Forelimb muscle (tissue), 1 donor: ENCODE measurements around the gene ZBTB12. TPM values are rescaled to one million over a fixed set of nuclear protein-coding genes. Genes with fewer than 3 reads are reported as not detected.
A peak's percentile ranks its signal among the peaks of the same experiment; 100 is the strongest.
"Not testable (repeated sequence)": the region's sequence is repeated elsewhere in the genome, so short reads cannot be mapped to it uniquely, and the experiment has no call there.

Source experiments
- DNase-seq: peaks from one replicate; pipeline ENCODE4 v3.0.0-alpha.2; 2013; ENCODE audit warnings: low read depth
- polyA plus RNA-seq: library from polyadenylated mRNA; unstranded; fragments of 120-200 nt; gene quantifications from one replicate; pipeline ENCODE4 v1.2.1, GENCODE V29; 2013; ENCODE audit not compliant: insufficient read length

Gene ZBTB12
- polyA plus RNA-seq, 1 donor: 9.5 TPM

DNA sequence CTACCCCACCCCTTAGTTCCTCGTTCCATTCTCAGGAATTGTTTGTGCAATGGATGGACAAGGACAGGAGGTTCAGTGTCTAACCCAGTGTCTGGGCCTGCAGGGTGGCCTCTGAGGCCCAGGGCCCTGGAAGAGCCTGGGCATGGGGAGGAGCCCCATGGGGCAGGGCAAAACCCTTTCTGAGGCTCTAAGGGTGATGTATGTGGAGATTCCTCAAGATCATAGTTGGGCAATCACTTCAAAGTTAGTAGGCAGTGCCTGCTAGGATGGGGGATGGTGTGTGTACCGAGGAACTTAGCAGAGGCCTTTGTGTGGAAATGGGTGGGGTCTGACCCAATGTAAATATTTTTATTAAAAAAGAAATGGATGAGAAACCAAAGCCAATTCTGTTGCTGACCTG lies 18.9 kb upstream of the ZBTB12 start:
- DNase-seq: no peak

DNA sequence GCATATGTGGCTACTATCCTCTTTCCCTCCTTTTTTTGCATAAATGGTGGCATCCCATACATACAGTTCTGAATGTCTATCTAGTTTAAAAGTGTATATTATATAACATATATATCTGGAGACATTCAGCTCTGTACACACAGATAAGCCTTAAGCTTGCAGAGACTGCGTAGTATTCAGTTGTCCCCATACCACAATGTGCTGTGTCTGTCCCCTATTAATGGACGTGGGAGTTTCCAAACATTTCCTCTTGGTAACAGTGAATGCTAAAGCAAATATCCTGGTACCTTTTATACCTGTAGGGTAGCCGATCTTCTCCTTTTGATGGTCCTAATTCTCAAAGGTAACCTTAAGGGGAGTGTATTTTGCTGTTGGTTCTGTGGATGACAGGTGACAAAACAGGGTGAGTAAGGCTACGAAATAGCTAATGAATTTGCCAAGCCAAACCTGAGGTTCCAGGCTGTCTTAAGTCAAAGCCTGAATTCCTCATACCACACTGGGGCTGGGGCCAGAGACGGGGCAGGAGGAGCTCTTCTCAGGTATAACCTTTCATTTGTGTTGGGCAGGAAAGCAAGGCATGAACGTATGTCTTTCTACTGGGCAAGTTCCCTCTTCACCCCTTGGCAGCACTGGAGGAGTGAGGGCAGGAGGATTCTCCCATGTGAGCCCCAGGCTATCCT lies 17.9 kb upstream of the ZBTB12 start:
- DNase-seq: no peak

DNA sequence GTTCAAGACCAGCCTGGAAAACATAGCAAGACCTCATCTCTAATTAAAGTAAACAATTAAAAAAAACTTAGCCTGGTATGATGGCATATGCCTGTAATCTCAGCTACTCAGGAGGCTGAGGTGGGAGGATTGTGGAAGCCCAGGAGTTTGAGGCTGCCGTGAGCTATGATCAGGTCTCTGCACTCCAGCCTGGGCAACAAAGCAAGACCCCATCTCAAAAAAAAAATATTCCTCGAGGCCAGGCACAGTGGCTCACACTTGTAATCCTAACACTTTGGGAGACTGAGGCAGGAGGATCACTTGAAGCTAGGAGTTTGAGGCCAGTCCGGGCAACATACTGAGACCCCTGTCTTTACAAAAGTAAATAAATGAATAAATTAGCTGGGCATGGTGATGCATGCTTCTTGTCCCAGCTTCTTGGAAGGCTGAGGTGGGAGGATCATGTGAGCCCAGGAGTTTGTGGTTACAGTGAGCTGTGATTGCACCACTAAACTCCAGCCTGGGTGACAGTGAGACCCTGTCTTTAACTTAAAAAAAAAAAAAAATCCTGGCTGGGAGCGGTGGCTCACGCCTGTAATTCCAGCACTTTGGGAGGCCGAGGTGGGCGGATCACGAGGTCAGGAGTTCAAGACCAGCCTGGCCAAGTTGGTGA lies 16.3 kb upstream of the ZBTB12 start:
- no peak for DNase-seq

DNA sequence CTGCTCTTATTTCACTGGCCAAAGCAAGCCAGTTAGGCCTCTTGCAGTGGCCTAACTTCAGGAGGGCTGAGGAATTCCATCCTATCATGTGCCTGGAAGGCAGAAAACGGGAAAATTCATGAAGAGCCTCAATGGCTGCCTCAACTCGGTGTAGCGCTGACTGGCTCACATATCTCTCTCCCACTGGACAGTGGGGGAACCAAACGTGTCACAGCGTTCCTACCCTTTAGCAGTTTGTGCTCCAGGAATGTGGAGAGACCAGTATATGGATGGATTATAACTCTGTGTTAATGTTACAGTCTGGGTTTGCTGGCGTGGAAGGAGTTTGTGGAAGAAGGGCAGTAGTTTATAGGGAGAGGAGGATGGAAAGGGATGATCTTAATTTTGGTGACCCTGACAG lies 13.9 kb upstream of the ZBTB12 start:
- no peak for DNase-seq

DNA sequence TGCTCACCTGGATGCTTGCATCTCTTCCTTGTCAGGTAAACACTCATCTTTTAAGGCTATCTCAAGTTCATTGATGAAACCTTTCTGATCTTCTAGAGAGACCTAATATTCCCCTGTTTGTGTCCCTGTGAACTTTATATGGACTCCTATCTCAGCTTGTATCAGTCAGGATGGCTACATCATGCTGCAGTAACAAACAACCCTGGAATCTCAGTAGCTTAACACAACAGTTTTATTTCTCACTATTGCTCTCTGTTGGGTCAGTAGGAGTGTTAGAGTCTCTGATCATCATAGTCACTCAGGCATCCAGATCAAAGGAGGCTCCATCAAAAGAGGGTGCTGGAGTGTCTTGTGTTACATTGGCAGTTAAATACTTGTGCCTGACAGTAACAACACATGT lies 13.5 kb upstream of the ZBTB12 start:
- DNase-seq: no peak

- DNase-seq: no peak
These were observed 10.1 kb upstream of the ZBTB12 start for GRCh38 chr6:31911826-31912585.

- DNase-seq: not testable (repeated sequence)
These were observed 7.4 kb upstream of the ZBTB12 start for GRCh38 chr6:31909298-31909697.

GRCh38 chr6:31908791-31909190 lies 6.9 kb upstream of the ZBTB12 start:
- DNase-seq: no peak

GRCh38 chr6:31908255-31908654 lies 6.4 kb upstream of the ZBTB12 start:
- DNase-seq: not testable (repeated sequence)

DNA sequence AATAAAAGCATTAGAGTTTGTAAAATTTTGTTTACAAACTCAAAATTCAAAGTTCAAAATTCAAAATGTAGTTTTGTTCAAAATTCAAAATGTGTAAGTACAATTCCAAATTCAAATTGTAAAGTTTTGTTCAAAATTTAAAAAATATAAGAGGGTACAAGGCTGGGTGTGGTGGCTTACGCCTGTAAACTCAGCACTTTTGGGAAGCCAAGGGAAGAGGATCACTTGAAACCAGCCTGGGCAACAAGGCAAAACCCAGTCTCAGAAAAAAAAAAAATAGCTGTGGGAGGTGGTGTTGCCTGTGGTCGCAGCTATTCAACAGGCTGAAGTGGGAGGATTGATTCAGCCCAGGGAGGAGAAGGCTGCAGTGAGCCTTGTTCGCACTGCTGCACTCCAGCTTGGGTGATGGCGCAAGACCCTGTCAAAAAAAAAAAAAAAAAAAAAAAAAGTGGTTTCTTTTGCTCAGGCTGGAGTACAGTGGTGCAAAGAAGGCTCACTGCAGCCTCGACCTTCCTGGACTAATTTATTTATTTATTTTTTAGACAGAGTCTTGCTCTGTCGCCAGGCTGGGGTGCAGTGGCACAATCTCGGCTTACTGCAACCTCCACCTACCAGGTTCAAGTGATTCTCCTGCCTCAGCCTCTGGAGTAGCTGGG lies 5.4 kb upstream of the ZBTB12 start:
- DNase-seq: no peak

- not testable (repeated sequence) for DNase-seq
These were observed 4.8 kb upstream of the ZBTB12 start for GRCh38 chr6:31906727-31907126.

DNA sequence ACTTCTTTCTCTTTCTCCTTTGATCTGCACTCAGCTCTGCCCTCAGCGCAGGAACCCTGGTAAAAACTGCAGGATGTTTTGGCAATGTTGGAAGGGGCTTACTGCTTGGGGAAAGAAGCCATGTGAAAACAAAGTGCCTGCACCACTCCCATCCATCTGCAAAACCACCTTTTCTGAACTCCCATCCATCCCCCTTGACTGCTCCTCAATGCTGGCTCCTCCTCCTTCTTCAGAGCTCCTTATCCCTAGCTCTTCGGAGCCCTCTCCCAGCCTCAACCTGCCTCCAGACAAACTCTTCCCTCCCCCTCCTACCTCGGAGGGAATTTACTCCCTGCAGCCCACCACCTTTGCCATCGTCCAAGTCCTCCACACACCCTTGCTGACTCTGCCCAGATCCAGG lies 4.2 kb upstream of the ZBTB12 start:
- no peak for DNase-seq

DNA sequence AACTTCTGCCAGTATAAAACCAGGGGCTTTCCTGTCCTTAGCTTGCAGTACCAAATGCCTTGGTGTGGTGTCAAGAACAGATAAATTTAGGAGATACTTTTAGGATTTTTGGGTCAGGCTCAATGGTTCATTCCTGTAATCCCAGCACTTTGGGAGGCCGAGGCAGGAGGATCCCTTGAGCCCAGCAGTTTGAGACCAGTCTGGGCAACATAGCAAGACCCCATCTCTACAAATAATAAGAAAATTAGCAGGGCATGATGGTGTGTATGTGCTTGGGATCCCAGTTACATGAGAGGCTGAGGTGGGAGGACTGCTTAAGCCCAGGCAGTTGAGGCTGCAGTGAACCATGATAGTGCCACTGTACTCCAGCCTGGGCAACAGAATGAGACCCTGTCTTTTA lies 3.2 kb upstream of the ZBTB12 start:
- no peak for DNase-seq

DNA sequence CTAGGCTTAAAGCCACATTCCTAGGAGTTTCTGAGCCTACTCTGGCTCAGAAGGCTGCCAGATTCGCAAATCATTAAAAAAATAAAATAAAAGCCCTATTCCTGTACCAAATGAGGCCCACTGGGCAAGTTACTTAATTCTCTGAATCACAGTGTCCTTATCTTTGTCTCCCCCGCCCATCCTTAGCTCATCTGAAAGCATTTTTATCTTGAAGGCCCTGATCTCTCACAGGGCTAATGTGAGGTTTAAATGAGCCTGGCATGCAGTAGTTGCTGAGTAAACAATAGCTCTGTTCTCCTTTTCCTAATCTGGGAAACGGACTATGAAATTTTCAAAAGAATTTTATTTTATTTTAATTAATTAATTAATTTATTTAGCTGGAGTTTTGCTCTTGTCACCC lies 2.1 kb upstream of the ZBTB12 start:
- no peak for DNase-seq

DNA sequence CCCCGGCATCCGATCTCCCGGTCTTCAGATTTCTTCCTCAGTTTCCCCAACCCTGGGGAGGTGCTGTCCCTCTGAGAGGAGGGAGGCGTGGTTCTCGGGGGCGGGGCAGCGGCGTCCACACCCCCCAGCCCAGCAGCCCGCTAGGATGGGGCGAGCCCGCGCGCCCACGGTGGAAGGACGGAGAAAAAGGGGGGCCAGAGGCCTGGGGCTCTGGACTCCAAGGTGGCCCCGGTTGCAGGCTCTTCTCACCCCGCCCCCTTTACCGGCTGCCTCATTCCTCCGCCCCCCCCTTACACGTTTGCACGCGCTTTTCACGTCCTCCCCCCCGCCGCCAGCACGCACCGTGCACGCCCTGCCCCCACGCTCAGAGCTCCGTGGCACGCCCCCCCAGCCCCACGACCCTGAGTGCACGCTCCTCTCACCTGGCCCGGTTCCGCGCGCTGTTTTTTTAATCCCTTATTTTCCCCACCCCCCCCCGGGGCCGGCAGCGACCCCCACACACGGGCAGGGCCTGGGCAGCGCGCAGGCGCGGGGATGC lies 402 bp downstream of the ZBTB12 start:
- no peak for DNase-seq

- DNase-seq: no peak
These were observed 920 bp downstream of the ZBTB12 start for GRCh38 chr6:31900917-31901414.

- DNase-seq: no peak
These were observed 1.8 kb downstream of the ZBTB12 start for GRCh38 chr6:31899882-31900722.

DNA sequence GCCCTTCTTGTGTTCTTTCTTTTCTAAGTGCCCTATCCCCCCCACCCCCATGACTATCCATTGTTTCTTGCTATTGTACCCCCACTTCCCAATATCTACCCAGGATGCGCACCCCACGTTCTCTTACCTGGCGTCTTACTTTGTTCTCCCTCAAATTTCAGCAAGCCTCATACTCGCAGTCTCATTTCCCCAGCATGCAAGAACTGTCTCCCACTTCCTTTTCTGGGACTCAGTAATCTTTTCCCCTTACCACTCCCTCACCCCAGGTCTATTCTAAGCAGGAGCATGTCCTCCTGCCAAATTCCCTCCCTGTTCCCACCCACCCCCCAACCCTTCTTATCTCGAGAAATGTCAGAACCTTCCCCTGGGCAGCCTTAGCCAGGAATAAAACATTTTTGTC lies 2.7 kb downstream of the ZBTB12 start:
- no peak for DNase-seq

DNA sequence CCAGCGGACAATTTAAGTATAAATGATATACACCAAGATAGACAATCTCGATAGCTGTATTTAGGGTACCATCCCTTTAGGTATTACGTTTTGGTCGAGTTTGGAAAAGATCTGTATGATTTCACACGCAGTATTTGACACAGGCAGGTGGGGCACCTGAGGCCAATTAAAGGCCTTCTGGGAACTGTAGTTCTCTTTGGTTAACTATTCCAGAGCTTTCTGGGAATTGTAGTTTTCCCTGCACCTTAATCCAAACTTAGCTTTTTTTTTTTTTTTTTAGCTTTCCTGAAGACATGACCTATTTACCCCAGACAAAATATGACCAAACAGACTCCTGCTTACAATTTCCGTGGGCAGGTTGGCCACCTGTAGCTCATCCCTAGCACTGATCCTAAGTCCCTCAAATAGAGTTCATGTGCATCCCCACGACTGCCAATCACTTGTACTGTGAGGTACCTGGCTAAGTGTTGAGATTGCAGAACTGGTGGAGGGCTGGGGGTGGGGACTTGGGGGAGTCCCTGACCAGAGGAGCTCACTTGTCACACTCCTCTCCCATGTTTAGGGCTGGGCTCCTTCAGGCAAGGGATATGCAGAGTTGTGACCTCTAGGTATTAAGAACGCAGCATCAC lies 3.4 kb downstream of the ZBTB12 start:
- no peak for DNase-seq

GRCh38 chr6:31897612-31898382 lies 4.1 kb downstream of the ZBTB12 start, which contains the start of gene EHMT2:
Gene EHMT2, minus strand, starts transcription at chr6:31897698. Its CDS starts 21 bp downstream, at chr6:31897677.
- peak; percentile 49 for DNase-seq
